K562 (cell line): Measurements from ENCODE around the gene HMOX2. TPM values are rescaled to one million over a fixed set of nuclear protein-coding genes. Genes with fewer than 3 reads are reported as not detected.
A peak's percentile ranks its signal among the peaks of the same experiment; 100 is the strongest.

Source experiments
- BDP1 ChIP-seq: IDR thresholded peaks from 3 replicates; pipeline ENCODE4 v1.6.1; 2011; ENCODE audit not compliant: insufficient read length, insufficient read depth
- BRCA1 ChIP-seq, 2 experiments: fragments of 450-650 bp in 1 of 2; sonication (generic) in 1 of 2; formaldehyde crosslinking in 1 of 2; IDR thresholded peaks; 2 replicates each; pipeline versions ENCODE4 v1.5.0 to v1.6.1; 2017 to 2020; ENCODE audit warnings: mild to moderate bottlenecking in 1 of 2, missing genetic modification reagents in 1 of 2
- DNMT1 ChIP-seq: fragments of 450-650 bp; IDR thresholded peaks from 2 replicates; pipeline ENCODE4 v1.6.1; 2016; ENCODE audit warnings: antibody characterized with exemption, mild to moderate bottlenecking
- HCFC1 ChIP-seq: IDR thresholded peaks from 2 replicates; pipeline ENCODE4 v1.6.1; 2012; ENCODE audit warnings: low read depth, low read length, improper control_type of control experiment
- HLTF ChIP-seq: fragments of 450-650 bp; IDR thresholded peaks from 2 replicates; pipeline ENCODE4 v1.6.1; 2016
- HMG20B ChIP-seq: fragments of 250-450 bp; sonication (Bioruptor Pico); IDR thresholded peaks from 2 replicates; pipeline ENCODE4 v1.5.0; 2021; ENCODE audit warnings: mild to moderate bottlenecking
- LCOR ChIP-seq: sonication (generic); formaldehyde crosslinking; IDR thresholded peaks from 2 replicates; pipeline ENCODE4 v1.8.0; 2022; ENCODE audit warnings: mild to moderate bottlenecking, missing genetic modification reagents
- MCM3 ChIP-seq: fragments of 450-650 bp; IDR thresholded peaks from 2 replicates; pipeline ENCODE4 v1.6.1; 2016
- TRIM24 ChIP-seq, 2 experiments: fragments of 450-650 bp; IDR thresholded peaks; 2 replicates each; pipeline ENCODE4 v1.6.1; 2016
- ZNF133 ChIP-seq: fragments of 250-450 bp; sonication (Bioruptor Pico); IDR thresholded peaks from 2 replicates; pipeline ENCODE4 v1.4.0; 2020; ENCODE audit warnings: mild to moderate bottlenecking
- ZNF174 ChIP-seq: fragments of 250-450 bp; sonication (Bioruptor Pico); IDR thresholded peaks from 2 replicates; pipeline ENCODE4 v1.4.0; 2020; ENCODE audit warnings: mild to moderate bottlenecking
- ZNF717 ChIP-seq: fragments of 250-450 bp; sonication (Bioruptor Pico); IDR thresholded peaks from 2 replicates; pipeline ENCODE4 v1.5.0; 2021
- polyA plus RNA-seq, 8 experiments: library from polyadenylated mRNA; depleted of rRNA in 4 of 8; stranded (reverse) in 5 of 8; unstranded in 3 of 8; fragments of >200 nt; fragmentation: Nextera tagmentation in 2 of 8; fragmentation: Illumina TruSeq in 1 of 8; extraction: Ambion mirVana in 2 of 8; extraction: Trizol in 1 of 8; gene quantifications; 2 replicates each; pipeline versions ENCODE4 v1.2.1 to v1.2.3, GENCODE V29; 2011 to 2014; ENCODE audit warnings: inconsistent platforms in 1 of 8, missing spikeins in 1 of 8
- total RNA-seq, 7 experiments: library from RNA; depleted of rRNA in 6 of 7; stranded (reverse); fragments of >200 nt in 6 of 7; fragmentation: Illumina TruSeq in 2 of 7; extraction: Trizol in 2 of 7; gene quantifications; 2 replicates each; pipeline versions ENCODE4 v1.2.1 to v1.2.3, GENCODE V29; 2011 to 2021; ENCODE audit warnings: low replicate concordance in 1 of 7
- TF ChIP-seq, protein P1 (sequence below): fragments of 250-450 bp; sonication (Bioruptor Pico); IDR thresholded peaks from 2 replicates; pipeline ENCODE4 v1.4.0; 2020
- TF ChIP-seq, protein P2 (sequence below): fragments of 250-450 bp; sonication (Bioruptor Pico); IDR thresholded peaks from 2 replicates; pipeline ENCODE4 v1.5.0; 2021
- TF ChIP-seq, protein P3 (sequence below): fragments of 250-450 bp; sonication (Bioruptor Pico); IDR thresholded peaks from 2 replicates; pipeline ENCODE4 v1.4.0; 2020; ENCODE audit warnings: mild to moderate bottlenecking, moderate library complexity
- TF ChIP-seq, protein P4 (sequence below): fragments of 250-450 bp; sonication (Bioruptor Pico); IDR thresholded peaks from 2 replicates; pipeline ENCODE4 v1.9.0; 2021; ENCODE audit warnings: mild to moderate bottlenecking, inconsistent platforms

HMOX2 gene
- total and polyA plus RNA-seq, 9 of the 15 experiments (the other 6 are each of a cell fraction or from before 2014, with no cell fraction given), result 26.8 to 87.4 (median 57.4) TPM

DNA sequence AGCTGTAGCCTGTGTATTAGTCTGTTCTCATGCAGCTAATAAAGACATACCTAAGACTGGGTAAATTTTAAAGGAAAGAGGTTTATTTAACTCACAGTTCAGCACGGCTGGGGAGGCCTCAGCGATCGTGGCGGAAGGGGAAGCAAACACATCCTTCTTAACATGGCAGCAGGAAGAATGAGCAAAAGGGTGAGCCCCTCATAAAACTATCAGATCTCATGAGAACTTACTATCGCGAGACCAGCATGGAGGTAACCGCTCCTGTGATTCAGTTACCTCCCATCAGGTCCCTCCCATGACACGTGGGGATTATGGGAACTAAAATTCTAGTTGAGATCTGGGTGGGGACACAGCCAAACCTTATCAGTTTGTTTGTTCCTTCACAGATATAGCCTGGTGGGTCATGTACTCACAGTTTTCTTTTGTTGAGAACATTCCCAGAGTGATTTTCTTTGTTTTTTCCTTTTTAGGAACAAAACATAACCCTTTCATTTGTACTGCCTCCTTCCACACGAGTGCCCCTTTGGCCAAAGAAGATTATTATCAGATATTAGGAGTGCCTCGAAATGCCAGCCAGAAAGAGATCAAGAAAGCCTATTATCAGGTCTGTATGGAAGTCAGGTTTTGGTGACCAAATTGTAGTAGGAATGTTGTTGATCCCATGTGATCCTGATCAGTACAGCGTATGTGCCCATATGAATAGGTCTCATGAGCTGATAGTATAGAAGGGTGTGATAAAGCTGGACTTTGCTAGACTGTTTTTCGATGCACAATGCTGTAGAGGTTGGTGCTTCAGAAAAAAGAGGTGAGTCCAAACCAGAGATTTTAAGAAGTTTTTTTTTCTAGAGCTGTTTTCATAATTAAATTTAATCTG, 42.0 kb upstream of the HMOX2 start (continued):
- TF ChIP-seq HCFC1, result peak; percentile 44; the same call in 1 of the 2 replicates
- TF ChIP-seq MCM3, result no peak
- no peak for TF ChIP-seq TRIM24 (IDR thresholded peaks at IDR 0.05)
- TF ChIP-seq, protein P1, sequence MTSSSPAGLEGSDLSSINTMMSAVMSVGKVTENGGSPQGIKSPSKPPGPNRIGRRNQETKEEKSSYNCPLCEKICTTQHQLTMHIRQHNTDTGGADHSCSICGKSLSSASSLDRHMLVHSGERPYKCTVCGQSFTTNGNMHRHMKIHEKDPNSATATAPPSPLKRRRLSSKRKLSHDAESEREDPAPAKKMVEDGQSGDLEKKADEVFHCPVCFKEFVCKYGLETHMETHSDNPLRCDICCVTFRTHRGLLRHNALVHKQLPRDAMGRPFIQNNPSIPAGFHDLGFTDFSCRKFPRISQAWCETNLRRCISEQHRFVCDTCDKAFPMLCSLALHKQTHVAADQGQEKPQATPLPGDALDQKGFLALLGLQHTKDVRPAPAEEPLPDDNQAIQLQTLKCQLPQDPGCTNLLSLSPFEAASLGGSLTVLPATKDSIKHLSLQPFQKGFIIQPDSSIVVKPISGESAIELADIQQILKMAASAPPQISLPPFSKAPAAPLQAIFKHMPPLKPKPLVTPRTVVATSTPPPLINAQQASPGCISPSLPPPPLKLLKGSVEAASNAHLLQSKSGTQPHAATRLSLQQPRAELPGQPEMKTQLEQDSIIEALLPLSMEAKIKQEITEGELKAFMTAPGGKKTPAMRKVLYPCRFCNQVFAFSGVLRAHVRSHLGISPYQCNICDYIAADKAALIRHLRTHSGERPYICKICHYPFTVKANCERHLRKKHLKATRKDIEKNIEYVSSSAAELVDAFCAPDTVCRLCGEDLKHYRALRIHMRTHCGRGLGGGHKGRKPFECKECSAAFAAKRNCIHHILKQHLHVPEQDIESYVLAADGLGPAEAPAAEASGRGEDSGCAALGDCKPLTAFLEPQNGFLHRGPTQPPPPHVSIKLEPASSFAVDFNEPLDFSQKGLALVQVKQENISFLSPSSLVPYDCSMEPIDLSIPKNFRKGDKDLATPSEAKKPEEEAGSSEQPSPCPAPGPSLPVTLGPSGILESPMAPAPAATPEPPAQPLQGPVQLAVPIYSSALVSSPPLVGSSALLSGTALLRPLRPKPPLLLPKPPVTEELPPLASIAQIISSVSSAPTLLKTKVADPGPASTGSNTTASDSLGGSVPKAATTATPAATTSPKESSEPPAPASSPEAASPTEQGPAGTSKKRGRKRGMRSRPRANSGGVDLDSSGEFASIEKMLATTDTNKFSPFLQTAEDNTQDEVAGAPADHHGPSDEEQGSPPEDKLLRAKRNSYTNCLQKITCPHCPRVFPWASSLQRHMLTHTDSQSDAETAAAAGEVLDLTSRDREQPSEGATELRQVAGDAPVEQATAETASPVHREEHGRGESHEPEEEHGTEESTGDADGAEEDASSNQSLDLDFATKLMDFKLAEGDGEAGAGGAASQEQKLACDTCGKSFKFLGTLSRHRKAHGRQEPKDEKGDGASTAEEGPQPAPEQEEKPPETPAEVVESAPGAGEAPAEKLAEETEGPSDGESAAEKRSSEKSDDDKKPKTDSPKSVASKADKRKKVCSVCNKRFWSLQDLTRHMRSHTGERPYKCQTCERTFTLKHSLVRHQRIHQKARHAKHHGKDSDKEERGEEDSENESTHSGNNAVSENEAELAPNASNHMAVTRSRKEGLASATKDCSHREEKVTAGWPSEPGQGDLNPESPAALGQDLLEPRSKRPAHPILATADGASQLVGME, result no peak
- TF ChIP-seq DNMT1, result no peak
- TF ChIP-seq LCOR (CRISPR knock-in tag), result no peak
- no peak for TF ChIP-seq BRCA1 (IDR thresholded peaks at IDR 0.05)
- TF ChIP-seq BRCA1 (CRISPR knock-in tag; IDR thresholded peaks at IDR 0.05), result no peak
- TF ChIP-seq, protein P2, sequence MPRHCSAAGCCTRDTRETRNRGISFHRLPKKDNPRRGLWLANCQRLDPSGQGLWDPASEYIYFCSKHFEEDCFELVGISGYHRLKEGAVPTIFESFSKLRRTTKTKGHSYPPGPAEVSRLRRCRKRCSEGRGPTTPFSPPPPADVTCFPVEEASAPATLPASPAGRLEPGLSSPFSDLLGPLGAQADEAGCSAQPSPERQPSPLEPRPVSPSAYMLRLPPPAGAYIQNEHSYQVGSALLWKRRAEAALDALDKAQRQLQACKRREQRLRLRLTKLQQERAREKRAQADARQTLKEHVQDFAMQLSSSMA (CRISPR knock-in tag), result no peak
- no peak for TF ChIP-seq ZNF717 (CRISPR knock-in tag)
- TF ChIP-seq, protein P3, sequence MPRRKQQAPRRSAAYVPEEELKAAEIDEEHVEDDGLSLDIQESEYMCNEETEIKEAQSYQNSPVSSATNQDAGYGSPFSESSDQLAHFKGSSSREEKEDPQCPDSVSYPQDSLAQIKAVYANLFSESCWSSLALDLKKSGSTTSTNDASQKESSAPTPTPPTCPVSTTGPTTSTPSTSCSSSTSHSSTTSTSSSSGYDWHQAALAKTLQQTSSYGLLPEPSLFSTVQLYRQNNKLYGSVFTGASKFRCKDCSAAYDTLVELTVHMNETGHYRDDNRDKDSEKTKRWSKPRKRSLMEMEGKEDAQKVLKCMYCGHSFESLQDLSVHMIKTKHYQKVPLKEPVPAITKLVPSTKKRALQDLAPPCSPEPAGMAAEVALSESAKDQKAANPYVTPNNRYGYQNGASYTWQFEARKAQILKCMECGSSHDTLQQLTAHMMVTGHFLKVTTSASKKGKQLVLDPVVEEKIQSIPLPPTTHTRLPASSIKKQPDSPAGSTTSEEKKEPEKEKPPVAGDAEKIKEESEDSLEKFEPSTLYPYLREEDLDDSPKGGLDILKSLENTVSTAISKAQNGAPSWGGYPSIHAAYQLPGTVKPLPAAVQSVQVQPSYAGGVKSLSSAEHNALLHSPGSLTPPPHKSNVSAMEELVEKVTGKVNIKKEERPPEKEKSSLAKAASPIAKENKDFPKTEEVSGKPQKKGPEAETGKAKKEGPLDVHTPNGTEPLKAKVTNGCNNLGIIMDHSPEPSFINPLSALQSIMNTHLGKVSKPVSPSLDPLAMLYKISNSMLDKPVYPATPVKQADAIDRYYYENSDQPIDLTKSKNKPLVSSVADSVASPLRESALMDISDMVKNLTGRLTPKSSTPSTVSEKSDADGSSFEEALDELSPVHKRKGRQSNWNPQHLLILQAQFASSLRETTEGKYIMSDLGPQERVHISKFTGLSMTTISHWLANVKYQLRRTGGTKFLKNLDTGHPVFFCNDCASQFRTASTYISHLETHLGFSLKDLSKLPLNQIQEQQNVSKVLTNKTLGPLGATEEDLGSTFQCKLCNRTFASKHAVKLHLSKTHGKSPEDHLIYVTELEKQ (CRISPR knock-in tag), result no peak
- no peak for TF ChIP-seq HLTF
- no peak for TF ChIP-seq ZNF133 (CRISPR knock-in tag)
- TF ChIP-seq, protein P4, sequence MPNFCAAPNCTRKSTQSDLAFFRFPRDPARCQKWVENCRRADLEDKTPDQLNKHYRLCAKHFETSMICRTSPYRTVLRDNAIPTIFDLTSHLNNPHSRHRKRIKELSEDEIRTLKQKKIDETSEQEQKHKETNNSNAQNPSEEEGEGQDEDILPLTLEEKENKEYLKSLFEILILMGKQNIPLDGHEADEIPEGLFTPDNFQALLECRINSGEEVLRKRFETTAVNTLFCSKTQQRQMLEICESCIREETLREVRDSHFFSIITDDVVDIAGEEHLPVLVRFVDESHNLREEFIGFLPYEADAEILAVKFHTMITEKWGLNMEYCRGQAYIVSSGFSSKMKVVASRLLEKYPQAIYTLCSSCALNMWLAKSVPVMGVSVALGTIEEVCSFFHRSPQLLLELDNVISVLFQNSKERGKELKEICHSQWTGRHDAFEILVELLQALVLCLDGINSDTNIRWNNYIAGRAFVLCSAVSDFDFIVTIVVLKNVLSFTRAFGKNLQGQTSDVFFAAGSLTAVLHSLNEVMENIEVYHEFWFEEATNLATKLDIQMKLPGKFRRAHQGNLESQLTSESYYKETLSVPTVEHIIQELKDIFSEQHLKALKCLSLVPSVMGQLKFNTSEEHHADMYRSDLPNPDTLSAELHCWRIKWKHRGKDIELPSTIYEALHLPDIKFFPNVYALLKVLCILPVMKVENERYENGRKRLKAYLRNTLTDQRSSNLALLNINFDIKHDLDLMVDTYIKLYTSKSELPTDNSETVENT (CRISPR knock-in tag), result no peak
- TF ChIP-seq HMG20B (CRISPR knock-in tag), result no peak
- TF ChIP-seq BDP1, result no peak
- TF ChIP-seq ZNF174 (CRISPR knock-in tag), result no peak
